Erythroblast (primary cell): ENCODE data around the gene C1orf56.

Source experiments
- GATA1 ChIP-seq: IDR thresholded peaks from 2 replicates; pipeline ENCODE4 v1.6.1; 2011; ENCODE audit warnings: low read depth, mild to moderate bottlenecking, control low read depth, low read length, moderate library complexity
- POLR2A ChIP-seq: IDR thresholded peaks from 2 replicates; pipeline ENCODE4 v1.6.1; 2011; ENCODE audit warnings: mild to moderate bottlenecking, low read length

GRCh38 chr1:151009674-151010345 is 37.7 kb upstream of the C1orf56 start:
- no peak for TF ChIP-seq POLR2A
- no peak for TF ChIP-seq GATA1
